Activated CD4-positive, alpha-beta T cell treated with anti-CD3 and anti-CD28 coated beads, Interleukin-2, amount 50 U/mL, for 4 hours (primary cell): ENCODE results near the gene RHPN2.
"Not testable (repeated sequence)": the region's sequence is repeated elsewhere in the genome, so short reads cannot be mapped to it uniquely, and the experiment has no call there.

Experiments
- DNase-seq, 2 experiments: peaks; one replicate each; pipeline ENCODE4 v3.0.0-alpha.2; 2020

Gene RHPN2

GRCh38 chr19:32971715-32972540 is 92.8 kb downstream of the RHPN2 start, which contains the start of the genes CEP89 and FAAP24:
Gene CEP89, minus strand, starts transcription at chr19:32971958. Its CDS starts 84 bp downstream, at chr19:32971874.
Gene FAAP24, plus strand, starts transcription at chr19:32972242. Its CDS starts 955 bp downstream, at chr19:32973197.
- DNase-seq = peak; percentile 97

DNA sequence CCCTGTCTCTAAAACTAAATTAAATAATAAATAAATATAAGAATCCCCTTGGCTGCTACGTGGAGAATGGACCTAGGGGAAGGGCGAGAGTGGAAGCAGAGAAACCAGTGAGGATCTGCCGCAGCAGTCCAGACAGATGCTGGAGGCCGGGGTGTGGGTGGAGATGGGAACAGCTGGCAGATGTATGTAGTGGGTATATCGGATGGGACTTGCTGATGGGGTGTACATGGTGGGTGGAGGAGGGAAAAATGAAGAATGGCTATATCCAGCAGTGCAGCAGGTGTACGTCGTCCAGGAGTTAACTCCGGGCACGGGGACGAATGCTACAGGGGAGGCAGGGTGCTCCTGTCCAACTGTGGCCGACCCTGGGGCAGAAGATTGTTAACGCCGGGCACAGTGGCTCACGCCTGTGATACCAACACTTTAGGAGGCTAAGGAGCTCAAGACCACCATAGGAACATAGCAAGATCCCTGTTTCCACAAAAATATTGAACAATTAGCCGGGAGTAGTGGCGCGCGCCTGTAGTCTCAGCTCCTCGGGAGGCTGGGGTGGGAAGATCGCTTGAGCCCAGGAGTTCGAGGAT is 93.6 kb downstream of the RHPN2 start:
- no peak for DNase-seq

- DNase-seq = no peak
These were observed 95.1 kb downstream of the RHPN2 start for GRCh38 chr19:32969549-32969948.

GRCh38 chr19:32966750-32967149 is 97.9 kb downstream of the RHPN2 start:
- DNase-seq = no peak

GRCh38 chr19:32945260-32945659 is 119.4 kb downstream of the RHPN2 start:
- DNase-seq = no peak

GRCh38 chr19:32941273-32941672 is 123.4 kb downstream of the RHPN2 start:
- not testable (repeated sequence) for DNase-seq

DNA sequence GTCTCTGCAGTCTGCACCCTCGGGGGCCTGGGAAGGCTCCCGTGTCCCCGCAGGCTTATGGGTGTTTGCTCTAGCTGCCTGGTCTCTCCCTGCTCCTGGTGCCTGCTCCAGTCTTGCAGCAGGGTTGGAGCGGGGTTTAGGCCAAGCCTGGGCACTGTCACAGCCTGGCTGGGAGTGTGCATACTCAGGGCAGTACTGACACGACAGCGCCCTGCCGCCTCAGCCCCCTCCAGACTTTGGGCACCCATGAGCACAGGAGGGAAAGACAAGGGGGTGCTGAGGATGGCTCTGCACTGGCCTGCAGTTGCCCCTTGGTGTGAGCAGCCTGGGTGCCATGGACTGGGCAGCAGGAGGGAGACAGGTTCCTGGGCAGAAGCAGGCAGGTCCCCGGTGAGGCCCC is 128.6 kb downstream of the RHPN2 start:
- no peak for DNase-seq

DNA sequence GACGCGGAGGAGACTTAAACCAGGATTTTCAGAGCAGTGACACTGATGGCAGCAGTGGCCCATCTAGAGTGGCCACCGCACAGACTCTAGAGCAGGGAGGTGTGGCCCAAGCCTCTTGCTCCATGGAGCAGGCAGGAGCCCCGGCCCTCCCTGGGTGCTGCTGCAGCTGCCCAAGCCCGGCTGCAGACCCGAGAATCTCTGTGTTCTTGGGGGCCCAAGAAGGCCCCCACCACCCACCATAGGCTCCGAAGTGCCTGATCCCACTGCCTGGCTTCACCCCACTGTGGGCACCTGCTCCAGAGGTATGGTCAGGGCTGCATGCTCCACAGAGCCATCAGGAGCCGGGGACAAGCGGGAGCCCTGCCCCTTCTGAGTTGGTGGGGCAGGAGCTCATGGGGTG is 129.1 kb downstream of the RHPN2 start:
- DNase-seq = no peak

GRCh38 chr19:32933571-32933970 is 131.1 kb downstream of the RHPN2 start:
- DNase-seq = no peak

DNA sequence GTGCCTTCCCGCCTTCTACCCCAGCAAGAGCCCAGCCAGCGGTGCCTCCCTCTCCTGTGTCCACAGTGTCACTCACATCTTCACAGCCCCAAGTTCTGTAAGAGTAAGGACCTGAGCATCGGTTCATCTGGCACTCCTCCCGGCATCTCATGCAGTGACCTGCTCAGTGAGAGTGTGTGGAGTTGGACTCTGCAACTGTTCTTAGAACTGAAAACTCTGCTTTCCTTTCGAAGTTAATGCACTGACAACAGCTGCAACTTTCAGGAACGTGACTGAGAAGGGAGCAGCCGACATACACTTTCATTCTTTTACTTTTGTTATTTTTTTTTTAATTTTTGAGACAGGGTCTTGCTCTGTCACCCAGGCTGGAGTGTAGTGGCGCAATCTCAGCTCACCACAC is 134.1 kb downstream of the RHPN2 start:
- no peak for DNase-seq

DNA sequence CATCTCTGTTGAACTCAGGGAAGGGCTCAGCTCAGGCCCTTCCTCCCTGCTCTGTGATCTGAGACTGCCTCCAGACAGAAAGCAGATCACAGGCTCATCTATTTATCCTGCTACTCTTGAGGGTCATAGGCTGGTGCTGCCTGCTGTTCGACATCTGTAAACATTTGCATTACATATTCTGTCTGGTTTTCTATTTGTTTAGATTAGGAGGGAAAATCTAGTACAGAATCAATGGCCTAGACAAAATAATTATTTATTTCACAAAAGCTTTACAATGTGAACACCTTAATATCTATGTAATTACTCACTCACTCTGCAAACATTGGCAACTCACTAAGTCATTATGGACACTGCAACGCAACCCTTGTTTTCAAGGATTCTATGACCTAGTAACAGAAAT is 135.9 kb downstream of the RHPN2 start:
- DNase-seq = no peak
